ENCODE data around the gene ADGRB2. TPM values are rescaled to one million over a fixed set of nuclear protein-coding genes. Genes with fewer than 3 reads are reported as not detected.

The ADGRB2 gene
- total RNA-seq, 1 experiment from 2014 or later, result 15.6 TPM

GRCh38 chr1:31677949-31678348 is 86.2 kb downstream of the ADGRB2 start:
- Histone ChIP-seq H2AFZ (no peak overlapping the region), H3F3A (ENCODE audit: insufficient read depth, low read depth) (peaks cover 27% of the 10 kb centered on the region; the same call in 1 of the 2 replicates), H3K36me3 (ENCODE audit: low read depth) (no peaks in the 10 kb centered on the region), H3K79me2 (ENCODE audit: low read depth) (no peaks in the 10 kb centered on the region), H3K9me2 (ENCODE audit: insufficient read depth) (no peaks in the 10 kb centered on the region), H3K4me3 (no peak overlapping the region), H3K9me3 (ENCODE audit: insufficient read depth, low read depth) (no peaks in the 10 kb centered on the region), H3K27me3 (ENCODE audit: insufficient read depth, low read depth) (no peaks in the 10 kb centered on the region), H3K4me2 (no peak overlapping the region), H4K20me1 (ENCODE audit: insufficient read depth) (no peaks in the 10 kb centered on the region), H3K27ac (no peak overlapping the region), H3K4me1 (replicated peaks; ENCODE audit: insufficient read depth) (peaks cover 41% of the 10 kb centered on the region)
- no peak for DNase-seq
- TF ChIP-seq EZH2 (IDR thresholded peaks at IDR 0.05; ENCODE audit: low read depth) (no peak), CTCF (conservative IDR thresholded peaks at IDR 0.05) (no peak)
- intact Hi-C loops (cut with micrococcal nuclease; ENCODE audit: unreplicated experiment), result no loop called here
- POLR2A ChIA-PET (ENCODE audit: unreplicated experiment), result no interaction called here
- CTCF ChIA-PET, result no interaction called here
- BruUV-seq (replicated peaks), result no TSS peak

- Histone ChIP-seq H4K20me1 (ENCODE audit: insufficient read depth) (no peaks in the 10 kb centered on the region), H3K36me3 (ENCODE audit: low read depth) (no peaks in the 10 kb centered on the region), H3K4me2 (no peak overlapping the region), H3K4me1 (replicated peaks; ENCODE audit: insufficient read depth) (peaks cover 41% of the 10 kb centered on the region), H3F3A (ENCODE audit: insufficient read depth, low read depth) (peaks cover 27% of the 10 kb centered on the region; the same call in 1 of the 2 replicates), H3K27me3 (ENCODE audit: insufficient read depth, low read depth) (no peaks in the 10 kb centered on the region), H3K9me2 (ENCODE audit: insufficient read depth) (no peaks in the 10 kb centered on the region), H3K79me2 (ENCODE audit: low read depth) (no peaks in the 10 kb centered on the region), H3K4me3 (no peak overlapping the region), H3K27ac (no peak overlapping the region), H3K9me3 (ENCODE audit: insufficient read depth, low read depth) (no peaks in the 10 kb centered on the region), H2AFZ (no peak overlapping the region)
- ChIA-PET CTCF (interaction anchor here (0.6 kb wide), 1 partner anchor 537 kb away, joined by 3 read pairs; no protein-coding TSS in a partner anchor), POLR2A (ENCODE audit: unreplicated experiment) (no interaction called here)
- DNase-seq, result no peak
- intact Hi-C loops (cut with micrococcal nuclease; ENCODE audit: unreplicated experiment), result no loop called here
- no TSS peak for BruUV-seq (replicated peaks)
- no peak for TF ChIP-seq CTCF (conservative IDR thresholded peaks at IDR 0.05)
- TF ChIP-seq EZH2 (IDR thresholded peaks at IDR 0.05; ENCODE audit: low read depth), result no peak
These were observed 86.7 kb downstream of the ADGRB2 start for GRCh38 chr1:31677401-31677800.

Small RNA genes within 50 kb of the gene (microRNA-seq; reads per million reads assigned to microRNA genes)
- not detected for gene MIR4254 (ENCODE audit: borderline number of aligned reads, borderline replicate concordance)

Other genes starting within 250 kb of the ADGRB2 start
- gene TINAGL1, start 187.8 kb downstream of the ADGRB2 start, total RNA-seq (2021), result 162 and 191 TPM in 2 replicates
- gene HCRTR1, start 146.7 kb downstream of the ADGRB2 start, total RNA-seq (2021), result not detected in 2 replicates
- 40.3 and 44.5 TPM in 2 replicates for gene PEF1, start 119.5 kb downstream of the ADGRB2 start, total RNA-seq (2021)
- gene COL16A1, start 60.3 kb downstream of the ADGRB2 start, total RNA-seq (2021), result 3.6 and 4.8 TPM in 2 replicates
- gene SPOCD1, start 51.7 kb upstream of the ADGRB2 start, total RNA-seq (2021), result 10.2 and 14.6 TPM in 2 replicates
- 149 and 201 TPM in 2 replicates for gene PTP4A2, start 174.0 kb upstream of the ADGRB2 start, total RNA-seq (2021)
- 161 and 172 TPM in 2 replicates for gene KHDRBS1, start 249.5 kb upstream of the ADGRB2 start, total RNA-seq (2021)